ENCODE measurements around the gene GLT8D1. TPM values are rescaled to one million over a fixed set of nuclear protein-coding genes. Genes with fewer than 3 reads are reported as not detected.

Gene GLT8D1
- total and polyA plus RNA-seq, 2 of the 13 experiments (the other 11 are each of a cell fraction or from before 2014, with no cell fraction given), result 110 to 121 TPM

GRCh38 chr3:52705688-52706686 lies at the start of gene GLT8D1, which contains the start of gene SPCS1 (continued):
- TF ChIP-seq ZNF333 (CRISPR knock-in tag; IDR thresholded peaks at IDR 0.05; ENCODE audit: borderline replicate concordance), result peak; percentile 23; the same call in 1 of the 2 replicates
- TF ChIP-seq ZNF350 (CRISPR knock-in tag; IDR thresholded peaks at IDR 0.05; ENCODE audit: borderline replicate concordance, low read depth), result peak; percentile 68
- TF ChIP-seq ZNF709 (CRISPR knock-in tag; IDR thresholded peaks at IDR 0.05), result peak; percentile 75
- no peak for TF ChIP-seq DNMT3B (CRISPR knock-in tag; conservative IDR thresholded peaks at IDR 0.05)
- TF ChIP-seq HDAC2 (CRISPR knock-in tag; IDR thresholded peaks at IDR 0.05), result peak; percentile 69; the same call in 1 of the 2 replicates
- TF ChIP-seq, protein P1, sequence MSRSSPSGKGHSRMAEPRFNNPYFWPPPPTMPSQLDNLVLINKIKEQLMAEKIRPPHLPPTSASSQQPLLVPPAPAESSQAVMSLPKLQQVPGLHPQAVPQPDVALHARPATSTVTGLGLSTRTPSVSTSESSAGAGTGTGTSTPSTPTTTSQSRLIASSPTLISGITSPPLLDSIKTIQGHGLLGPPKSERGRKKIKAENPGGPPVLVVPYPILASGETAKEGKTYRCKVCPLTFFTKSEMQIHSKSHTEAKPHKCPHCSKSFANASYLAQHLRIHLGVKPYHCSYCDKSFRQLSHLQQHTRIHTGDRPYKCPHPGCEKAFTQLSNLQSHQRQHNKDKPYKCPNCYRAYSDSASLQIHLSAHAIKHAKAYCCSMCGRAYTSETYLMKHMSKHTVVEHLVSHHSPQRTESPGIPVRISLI (CRISPR knock-in tag; IDR thresholded peaks at IDR 0.05; ENCODE audit: borderline replicate concordance), result no peak; the same call in 1 of the 2 replicates
- no peak for TF ChIP-seq ZNF354B (CRISPR knock-in tag; IDR thresholded peaks at IDR 0.05)
- TF ChIP-seq ZFP1 (CRISPR knock-in tag; IDR thresholded peaks at IDR 0.05), result no peak
- no peak for TF ChIP-seq JUNB (CRISPR knock-in tag; IDR thresholded peaks at IDR 0.05; ENCODE audit: borderline replicate concordance)
- TF ChIP-seq ZNF574 (CRISPR knock-in tag; IDR thresholded peaks at IDR 0.05), result peak; percentile 93
- peak; percentile 33 for TF ChIP-seq TMF1 (CRISPR knock-in tag; IDR thresholded peaks at IDR 0.05; ENCODE audit: low read depth)
- no peak for TF ChIP-seq NFYB (CRISPR knock-in tag; IDR thresholded peaks at IDR 0.05)
- TF ChIP-seq RERE (CRISPR knock-in tag; IDR thresholded peaks at IDR 0.05; ENCODE audit: low read depth), result no peak
- no peak for TF ChIP-seq PPARG (CRISPR knock-in tag; conservative IDR thresholded peaks at IDR 0.05)

Measured in HepG2 (cell line).